Sigmoid colon (tissue), 7 donors: ENCODE data around the gene ENTHD1. TPM values are rescaled to one million over a fixed set of nuclear protein-coding genes. Genes with fewer than 3 reads are reported as not detected.

Experiments used
- DNase-seq: peaks from one replicate; pipeline ENCODE4 v3.0.0-alpha.2; 2019
- H3K27ac ChIP-seq, 4 donors: fragments of 200-600 bp; sonication (generic); one replicate each; pipeline ENCODE4 v1.5.1; 2016 to 2019; ENCODE audit warnings: mild to moderate bottlenecking in 1 of 4
- H3K27me3 ChIP-seq, 3 donors: fragments of 200-600 bp; sonication (generic); one replicate each; pipeline ENCODE4 v1.5.1; 2019; ENCODE audit warnings: mild to moderate bottlenecking in 1 of 3
- H3K36me3 ChIP-seq, 4 donors: fragments of 200-600 bp; sonication (generic); one replicate each; pipeline ENCODE4 v1.5.1; 2016 to 2019
- H3K4me1 ChIP-seq, 4 donors: fragments of 200-600 bp; sonication (generic); one replicate each; pipeline ENCODE4 v1.5.1; 2017 to 2019
- H3K4me3 ChIP-seq, 4 donors: fragments of 200-600 bp; sonication (generic); one replicate each; pipeline ENCODE4 v1.5.1; 2017 to 2019; ENCODE audit warnings: mild to moderate bottlenecking in 2 of 4, moderate library complexity in 1 of 4
- H3K9me3 ChIP-seq, 4 donors: fragments of 200-600 bp in 3 of 4; sonication (generic) in 3 of 4; one replicate each; pipeline versions ENCODE4 v1.5.1 to v1.6.1; 2013 to 2019
- CTCF ChIP-seq, 4 experiments: fragments of 450-650 bp in 3 of 4; fragments of 200-600 bp in 1 of 4; IDR thresholded peaks; one replicate each; pipeline ENCODE4 v1.5.1; 2016 to 2019; ENCODE audit warnings: antibody characterized with exemption in 4 of 4, mild to moderate bottlenecking in 3 of 4, moderate library complexity in 2 of 4
- EP300 ChIP-seq, 4 donors: sonication (generic); formaldehyde crosslinking; IDR thresholded peaks; one replicate each; pipeline ENCODE4 v1.6.1; 2017; ENCODE audit warnings: antibody characterized with exemption in 4 of 4
- POLR2A ChIP-seq, 2 donors: fragments of 450-650 bp; IDR thresholded peaks; one replicate each; pipeline ENCODE4 v1.6.1; 2016; ENCODE audit warnings: antibody characterized with exemption in 2 of 2, mild to moderate bottlenecking in 2 of 2, moderate library complexity in 2 of 2
- POLR2AphosphoS5 ChIP-seq, 4 donors: sonication (generic); formaldehyde crosslinking; IDR thresholded peaks; one replicate each; pipeline ENCODE4 v1.6.1; 2017; ENCODE audit warnings: antibody characterized with exemption in 4 of 4
- WGBS, 2 donors: extraction: QIAGEN DNeasy Blood & Tissue Kit; methylation state at CpG; one replicate each; pipeline ENCODE4 v1.1.7; 2013; 5-methylcytosine and 5-hydroxymethylcytosine counted together
- intact Hi-C: fragments of 100-400 bp; cut with DNase I; formaldehyde crosslinking; loops from one replicate; pipeline ENCODE4 v1.15.1; 2023
- polyA plus RNA-seq, 3 donors: library from polyadenylated mRNA; stranded (reverse); fragments of 200-250 nt; gene quantifications; one replicate each; pipeline ENCODE4 v1.2.3, GENCODE V29; 2013
- small RNA-seq, 3 donors: library from RNA; depleted of rRNA; stranded (forward); fragments of <200 nt; gene quantifications; one replicate each; pipeline ENCODE3, GENCODE V24; 2016
- total RNA-seq, 4 donors: library from RNA; depleted of rRNA; stranded (reverse); fragments of >200 nt; gene quantifications; one replicate each; pipeline ENCODE4 v1.1.0, GENCODE V29; 2016
- donor health status: healthy with polysubstance abuse.
- donor health status: Bipolar disorder and iron deficiency.
- donor health status: healthy.

ENTHD1 gene
- total and polyA plus RNA-seq, 7 donors: 0.09 TPM; not detected in 6

GRCh38 chr22:39697790-39698430, 195.7 kb downstream of the ENTHD1 start:
- Histone ChIP-seq H3K4me1 (no peaks in the 10 kb centered on the region), H3K4me3 (no peak overlapping the region), H3K36me3 (no peaks in the 10 kb centered on the region), H3K27ac (no peak overlapping the region), H3K9me3 (no peaks in the 10 kb centered on the region), H3K27me3 (peaks cover 0 to 26% (median 0%) of the 10 kb centered on the region in 3 donors)
- 82 to 85% methylated on average over 14 of the region's 14 CpGs for WGBS, 2 donors
- TF ChIP-seq EP300 (IDR thresholded peaks at IDR 0.05) (no peak), CTCF (IDR thresholded peaks at IDR 0.05) (no peak), POLR2A (IDR thresholded peaks at IDR 0.05) (no peak), POLR2AphosphoS5 (IDR thresholded peaks at IDR 0.05) (no peak)
- intact Hi-C loops: no loop called here
- no peak for DNase-seq

DNA sequence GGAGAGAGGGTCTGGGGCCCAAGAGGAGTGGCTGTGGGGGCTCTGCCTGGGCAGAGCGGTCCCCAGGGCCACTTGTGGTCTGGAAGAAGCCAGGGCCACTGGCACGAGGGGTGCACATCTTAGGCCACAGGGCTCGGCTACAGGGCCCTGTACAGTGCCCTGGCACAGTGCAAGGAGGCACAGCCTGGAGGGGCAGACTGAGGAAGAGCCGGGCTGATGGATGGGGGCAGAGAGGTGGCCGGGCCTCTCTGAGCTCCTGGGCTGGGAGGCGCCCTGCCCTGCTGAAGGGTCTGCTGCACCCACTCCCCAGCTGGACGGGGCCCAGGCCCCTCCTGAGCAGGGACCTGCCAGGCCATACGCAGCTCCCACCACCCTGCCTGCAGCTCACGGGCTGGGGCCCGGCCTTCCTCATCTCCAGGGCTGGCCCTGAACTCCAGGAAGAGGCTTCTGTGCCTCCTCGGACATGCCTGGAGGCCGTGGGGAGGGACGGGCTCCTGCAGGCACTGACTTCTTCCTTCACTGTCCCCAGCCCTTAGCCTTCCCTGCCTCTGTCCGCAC, 199.5 kb downstream of the ENTHD1 start:
- DNase-seq: no peak
- TF ChIP-seq EP300 (IDR thresholded peaks at IDR 0.05) (no peak), CTCF (IDR thresholded peaks at IDR 0.05) (no peak)
- 51 to 65% methylated on average over 14 of the region's 14 CpGs for whole genome bisulfite sequencing, 2 donors
- Histone ChIP-seq H3K27me3 (peaks cover 4 to 44% (median 25%) of the 10 kb centered on the region in 3 donors), H3K36me3 (no peaks in the 10 kb centered on the region), H3K27ac (no peak overlapping the region), H3K4me1 (no peaks in the 10 kb centered on the region), H3K4me3 (no peak overlapping the region), H3K9me3 (no peaks in the 10 kb centered on the region)
- intact Hi-C loops: no loop called here

Small RNA genes within 50 kb of the gene (small RNA-seq; reads per million reads assigned to genes)
- gene RN7SKP210: 0 reads per million in 3 donors

Other genes with a start within 250 kb of the ENTHD1 start
- 1 to 10 TPM in 2 of 4 donors, under 1 TPM in 2; 0.49 to 1.8 (median 1.0) TPM for gene GRAP2, start 7.3 kb upstream of the ENTHD1 start, total RNA-seq
- 1 to 10 TPM in 2 of 3 donors, under 1 TPM in 1; 0.46 to 9.7 (median 3.6) TPM for gene GRAP2, start 7.3 kb upstream of the ENTHD1 start, polyA plus RNA-seq
- gene TMA7B, start 66.6 kb upstream of the ENTHD1 start, total RNA-seq: not detected
- under 1 TPM in 1 of 3 donors, not detected in 2; 0.41 TPM for gene TMA7B, start 66.6 kb upstream of the ENTHD1 start, polyA plus RNA-seq
- gene FAM83F, start 101.2 kb upstream of the ENTHD1 start, total RNA-seq: under 1 TPM; under 0.01 to 0.71 (median 0.08) TPM
- gene FAM83F, start 101.2 kb upstream of the ENTHD1 start, polyA plus RNA-seq: 10 to 100 TPM; 10.2 to 19.5 (median 17.8) TPM